GM10266 (cell line): Measurements from ENCODE around the gene TOGARAM1.

Source experiments
- DNase-seq: peaks from one replicate; pipeline ENCODE4 v3.0.0; 2012; ENCODE audit errors: extremely low spot score
- CTCF ChIP-seq: IDR thresholded peaks from 2 replicates; pipeline ENCODE4 v1.5.1; 2012; ENCODE audit warnings: mild to moderate bottlenecking, low read depth; ENCODE audit not compliant: control insufficient read depth, insufficient read depth; ENCODE audit errors: missing control alignments

The TOGARAM1 gene

DNA sequence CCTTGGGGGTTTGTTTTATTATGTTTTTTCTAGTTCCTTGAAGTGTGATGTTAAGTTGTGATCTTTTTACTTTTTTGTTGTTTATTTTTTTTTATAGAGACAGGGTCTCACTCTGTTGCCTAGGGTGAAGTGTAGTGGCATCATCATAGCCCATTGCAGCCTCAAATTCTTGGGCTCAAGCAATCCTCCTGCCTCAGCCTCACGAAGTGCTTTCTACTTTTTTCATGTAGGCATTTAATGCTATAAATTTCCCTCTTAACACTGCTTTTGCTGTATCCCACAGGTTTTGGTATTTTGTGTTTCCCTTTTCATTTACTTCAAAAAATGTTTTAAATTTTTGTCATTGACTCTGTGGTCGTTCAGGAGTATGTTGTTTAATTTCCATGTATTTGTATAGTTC is 95.4 kb downstream of the TOGARAM1 start:
- no peak for DNase-seq
- no peak for TF ChIP-seq CTCF

DNA sequence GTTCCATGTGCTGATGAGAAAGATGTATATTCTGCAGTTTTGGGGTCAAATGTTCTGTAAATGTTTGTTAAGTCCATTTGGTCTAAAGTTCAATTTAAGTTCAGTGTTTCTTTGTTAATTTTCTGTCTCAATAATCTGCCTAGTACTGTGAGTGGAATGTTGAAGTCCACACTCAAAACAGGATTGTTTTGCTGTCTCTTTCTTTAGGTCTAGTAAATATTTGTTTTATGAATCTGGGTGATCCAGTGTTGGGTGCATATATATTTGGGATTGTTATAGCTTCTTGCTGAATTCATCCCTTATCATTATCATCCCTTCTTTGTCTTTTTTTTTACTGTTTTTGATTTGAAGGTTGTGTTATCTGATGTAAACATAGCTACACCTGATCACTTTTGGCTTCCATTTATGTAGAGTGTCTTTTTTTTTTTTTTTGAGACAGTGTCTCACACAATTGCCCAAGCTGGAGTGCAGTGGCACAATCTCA is 95.9 kb downstream of the TOGARAM1 start:
- DNase-seq: no peak
- no peak for TF ChIP-seq CTCF

GRCh38 chr14:45060551-45060950 is 98.6 kb downstream of the TOGARAM1 start:
- TF ChIP-seq CTCF: no peak

DNA sequence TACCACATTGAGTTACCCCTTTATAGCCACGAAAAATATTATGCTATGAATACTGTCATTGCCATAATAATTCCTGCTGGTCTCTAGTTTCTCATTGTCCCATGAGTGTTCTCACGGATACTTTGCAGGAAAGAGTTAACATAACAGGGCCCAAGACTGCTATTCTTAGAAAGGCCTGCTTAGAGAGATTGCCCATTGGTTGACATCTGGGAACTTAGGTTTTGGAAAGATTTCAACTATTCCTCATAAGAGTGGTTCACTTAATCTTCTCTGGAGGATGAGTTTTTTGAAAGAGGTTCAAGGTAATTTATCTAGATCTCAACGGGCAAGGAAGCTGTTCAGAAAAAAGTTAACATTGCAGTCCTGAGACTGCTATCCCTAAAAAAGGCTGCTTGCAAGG is 103.5 kb downstream of the TOGARAM1 start:
- DNase-seq: no peak
- no peak for TF ChIP-seq CTCF

More at GRCh38 chr14:45060551-45060950, 98.6 kb downstream of the TOGARAM1 start:
- no peak for DNase-seq

GRCh38 chr14:45065956-45066355 is 104.0 kb downstream of the TOGARAM1 start:
- no peak for DNase-seq
- TF ChIP-seq CTCF: no peak

DNA sequence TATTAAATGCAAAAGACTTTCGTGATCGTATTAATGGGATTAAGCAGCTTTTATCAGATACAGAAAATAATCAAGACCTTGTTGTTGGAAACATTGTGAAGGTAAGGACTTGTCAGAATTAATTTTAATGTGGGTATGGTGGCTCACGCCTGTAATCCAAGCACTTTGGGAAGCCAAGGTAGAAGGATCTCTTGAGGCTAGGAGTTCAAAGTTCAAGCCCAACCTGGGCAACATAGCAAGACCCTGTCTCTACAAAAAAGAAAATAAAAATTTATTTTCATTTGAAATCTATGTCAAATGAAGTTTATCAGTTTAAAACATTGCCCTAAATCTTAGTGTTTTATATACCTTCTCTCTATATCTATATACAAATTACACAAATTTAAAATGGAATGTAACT is 104.7 kb downstream of the TOGARAM1 start:
- TF ChIP-seq CTCF: no peak
- DNase-seq: no peak

GRCh38 chr14:45068396-45068795 is 106.4 kb downstream of the TOGARAM1 start:
- no peak for DNase-seq
- no peak for TF ChIP-seq CTCF

- TF ChIP-seq CTCF: no peak
- DNase-seq: no peak
These were observed 108.2 kb downstream of the TOGARAM1 start for GRCh38 chr14:45070215-45070614.
